GM21737 (cell line): Measurements from ENCODE around the gene MAP6.

Source experiments
- ATAC-seq: cut with Tn5 transposase; IDR thresholded peaks from one replicate; pipeline ENCODE4 v1.9.1; 2021; ENCODE audit warnings: mild to moderate bottlenecking, moderate library complexity; ENCODE audit not compliant: unreplicated experiment

The MAP6 gene

GRCh38 chr11:75667255-75667830, 1.5 kb downstream of the MAP6 start:
- ATAC-seq, result no peak

GRCh38 chr11:75665990-75666389, 2.8 kb downstream of the MAP6 start:
- no peak for ATAC-seq

- ATAC-seq, result no peak
These were observed 3.7 kb downstream of the MAP6 start for GRCh38 chr11:75665126-75665525.

- ATAC-seq, result no peak
These were observed 4.4 kb downstream of the MAP6 start for GRCh38 chr11:75664389-75664788.

- no peak for ATAC-seq
These were observed 5.0 kb downstream of the MAP6 start for GRCh38 chr11:75663808-75664207.

GRCh38 chr11:75659836-75660235, 9.0 kb downstream of the MAP6 start:
- no peak for ATAC-seq

GRCh38 chr11:75656044-75656727, 12.7 kb downstream of the MAP6 start:
- ATAC-seq, result no peak

- no peak for ATAC-seq
These were observed 13.2 kb downstream of the MAP6 start for GRCh38 chr11:75655605-75656004.

- ATAC-seq, result no peak
These were observed 14.5 kb downstream of the MAP6 start for GRCh38 chr11:75654314-75654713.

- ATAC-seq, result no peak
These were observed 15.3 kb downstream of the MAP6 start for GRCh38 chr11:75653532-75653931.

GRCh38 chr11:75652936-75653335, 15.9 kb downstream of the MAP6 start:
- ATAC-seq, result no peak

- no peak for ATAC-seq
These were observed 17.6 kb downstream of the MAP6 start for GRCh38 chr11:75651218-75651617.

- ATAC-seq, result no peak
These were observed 18.6 kb downstream of the MAP6 start for GRCh38 chr11:75650167-75650723.

- no peak for ATAC-seq
These were observed 23.9 kb downstream of the MAP6 start for GRCh38 chr11:75644946-75645345.

- no peak for ATAC-seq
These were observed 24.5 kb downstream of the MAP6 start for GRCh38 chr11:75644370-75644769.

- ATAC-seq, result no peak
These were observed 26.3 kb downstream of the MAP6 start for GRCh38 chr11:75642402-75643113.

GRCh38 chr11:75639762-75640181, 29.1 kb downstream of the MAP6 start:
- ATAC-seq, result no peak

GRCh38 chr11:75637998-75638397, 30.8 kb downstream of the MAP6 start:
- no peak for ATAC-seq

GRCh38 chr11:75635066-75635862, 33.6 kb downstream of the MAP6 start:
- ATAC-seq, result no peak

GRCh38 chr11:75633409-75634066, 35.3 kb downstream of the MAP6 start:
- no peak for ATAC-seq

- ATAC-seq, result no peak
These were observed 35.9 kb downstream of the MAP6 start for GRCh38 chr11:75632962-75633361.
